Measurements from ENCODE around the gene RAB31.

Gene RAB31

DNA sequence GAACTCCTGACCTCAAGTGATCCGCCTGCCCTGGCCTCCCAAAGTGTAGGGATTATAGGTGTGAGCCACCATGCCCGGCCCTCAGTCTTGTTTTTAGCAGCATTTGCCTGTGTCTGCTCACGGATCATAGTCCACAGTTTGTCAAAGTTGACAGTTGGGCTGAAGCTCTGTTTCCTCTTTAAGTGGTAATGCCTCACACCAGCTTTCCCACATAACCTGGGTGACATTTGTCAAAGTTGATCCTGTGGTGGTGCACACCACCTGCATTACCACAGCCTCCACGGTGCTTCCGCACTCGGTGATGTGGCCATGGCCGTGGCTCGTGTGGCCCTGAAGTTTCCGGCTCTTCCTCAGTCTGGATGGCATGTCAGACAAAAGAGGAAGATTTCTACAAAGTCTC, 27.1 kb downstream of the RAB31 start:
- in situ Hi-C loops (cut with HindIII; ENCODE audit: low sequenced_read_pairs): no loop called here

DNA sequence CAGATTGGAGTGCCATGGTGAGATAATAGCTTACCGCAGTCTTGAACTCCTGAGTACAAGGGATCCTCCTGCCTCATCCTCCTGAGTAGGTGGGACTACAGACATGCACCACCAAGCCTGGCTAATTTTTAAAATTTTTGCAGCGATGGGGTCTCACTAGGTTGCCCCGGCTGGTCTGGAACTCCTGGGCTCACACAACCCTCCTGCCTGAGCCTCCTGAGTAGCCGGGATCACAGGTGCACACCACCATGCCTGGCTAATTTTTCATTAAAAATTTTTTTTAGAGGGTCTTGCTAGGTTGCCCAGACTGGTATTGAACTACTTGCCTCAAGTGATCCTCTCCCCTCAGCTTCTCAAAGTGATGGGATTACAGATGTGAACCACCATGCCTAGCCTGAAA, 27.8 kb downstream of the RAB31 start:
- in situ Hi-C loops (cut with HindIII; ENCODE audit: low sequenced_read_pairs): no loop called here

DNA sequence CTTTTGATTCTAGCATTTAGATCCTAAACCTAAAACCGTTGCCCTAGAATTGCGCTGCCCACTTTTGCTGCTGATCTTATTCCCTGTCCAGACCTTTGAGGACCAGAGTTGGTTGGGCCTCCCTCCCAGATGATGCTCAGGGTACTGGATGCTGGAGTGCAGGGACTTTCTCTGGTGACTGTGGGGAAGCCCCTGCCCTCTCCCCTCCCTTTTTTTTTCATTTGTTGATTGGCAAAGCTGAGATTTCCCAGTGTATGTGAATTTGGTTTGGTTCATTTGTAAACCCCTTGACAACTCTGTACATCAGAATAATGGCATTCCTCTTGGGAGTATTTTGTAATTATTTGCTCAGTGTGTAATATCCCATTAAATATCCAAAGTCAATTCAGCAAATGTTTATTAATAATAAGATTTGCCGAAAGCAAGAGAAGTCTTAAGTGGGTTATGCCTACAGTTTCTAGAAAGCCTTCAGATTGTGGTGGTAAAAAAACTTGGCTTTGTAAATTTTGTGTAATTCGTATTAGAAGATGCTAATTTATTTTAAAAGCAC, 28.3 kb downstream of the RAB31 start:
- in situ Hi-C loops (cut with HindIII; ENCODE audit: low sequenced_read_pairs): no loop called here

DNA sequence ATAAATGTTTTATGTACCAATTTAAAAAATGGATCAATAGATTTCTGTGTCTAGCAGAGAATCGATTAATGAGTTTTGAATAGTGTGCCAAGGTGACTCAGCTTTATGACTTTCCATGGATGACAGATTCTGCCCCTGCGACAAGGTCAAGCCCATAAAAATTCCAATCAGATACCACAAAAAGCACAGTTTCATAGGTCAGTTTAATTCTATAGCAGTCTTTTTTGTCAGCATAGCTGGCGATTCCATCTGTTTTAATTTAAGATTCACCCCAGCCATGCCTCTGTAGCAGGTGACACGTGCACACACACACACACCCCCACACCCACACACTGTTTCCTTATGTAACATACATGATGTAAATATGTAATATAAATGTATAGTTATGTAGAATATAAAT, 28.9 kb downstream of the RAB31 start:
- in situ Hi-C loops (cut with HindIII; ENCODE audit: low sequenced_read_pairs): no loop called here

DNA sequence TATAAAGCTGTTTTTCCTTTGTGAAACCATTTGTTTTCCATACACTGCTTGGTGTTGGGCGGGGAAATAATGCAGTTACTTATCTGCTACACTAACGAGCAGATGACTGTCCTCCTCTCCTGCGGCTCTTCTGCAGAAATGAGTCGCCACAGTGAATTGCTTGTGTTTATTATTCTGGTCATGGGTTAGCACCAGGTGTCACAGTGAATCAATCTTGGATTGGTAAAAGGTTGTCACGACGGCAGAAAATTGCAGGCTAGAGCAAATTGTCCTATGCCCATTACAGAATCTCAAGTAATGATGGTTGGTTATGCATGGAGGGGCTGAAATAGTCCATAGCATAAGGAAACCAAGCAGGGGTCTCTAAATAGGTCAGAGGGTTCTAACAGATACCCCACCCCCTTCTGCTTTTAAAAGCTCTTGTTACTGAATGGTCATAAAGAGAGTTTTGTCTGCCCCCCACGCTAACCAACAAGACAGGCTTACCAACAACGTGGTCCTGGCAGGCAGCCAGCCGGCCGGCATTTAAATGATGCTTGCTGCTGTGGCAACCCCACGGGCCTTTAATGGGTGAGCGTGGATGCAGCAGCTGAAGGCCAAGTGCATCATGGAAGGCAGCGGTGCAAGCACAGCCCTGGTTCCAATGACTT, 29.5 kb downstream of the RAB31 start:
- in situ Hi-C loops (cut with HindIII; ENCODE audit: low sequenced_read_pairs): no loop called here

DNA sequence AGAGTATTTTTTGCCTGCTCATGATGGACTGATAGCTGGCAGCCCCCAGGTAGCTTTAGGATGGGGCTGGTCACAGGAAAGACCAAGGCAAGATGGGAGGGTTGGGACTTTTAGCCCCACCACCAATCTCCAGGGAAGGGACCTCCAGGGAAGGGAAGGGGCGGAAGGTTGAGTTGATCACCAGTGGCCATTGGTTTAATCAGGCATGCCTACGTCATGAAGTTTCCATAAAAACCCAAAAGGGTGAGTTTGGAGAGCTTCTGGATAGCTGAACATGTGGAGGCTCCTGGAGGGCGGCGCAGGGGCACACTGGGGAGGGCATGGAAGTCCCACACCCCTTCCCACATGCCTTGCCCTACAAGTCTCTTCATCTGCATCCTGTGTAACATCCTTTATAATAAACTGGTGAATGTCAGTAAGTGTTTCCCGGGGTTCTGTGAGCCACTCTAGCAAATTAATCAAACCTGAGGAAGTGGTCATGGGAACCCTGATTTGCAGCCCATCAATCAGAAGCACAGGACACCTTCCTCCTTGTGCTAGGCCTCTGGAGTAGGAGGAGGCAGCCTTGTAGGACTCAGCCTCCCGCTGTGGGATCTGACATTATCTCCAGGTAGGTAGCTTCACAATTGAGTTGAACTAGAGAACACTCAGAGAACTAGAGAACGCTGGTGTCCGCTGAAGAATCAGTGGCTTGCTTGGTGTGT, 30.3 kb downstream of the RAB31 start:
- in situ Hi-C loops (cut with HindIII; ENCODE audit: low sequenced_read_pairs): no loop called here

DNA sequence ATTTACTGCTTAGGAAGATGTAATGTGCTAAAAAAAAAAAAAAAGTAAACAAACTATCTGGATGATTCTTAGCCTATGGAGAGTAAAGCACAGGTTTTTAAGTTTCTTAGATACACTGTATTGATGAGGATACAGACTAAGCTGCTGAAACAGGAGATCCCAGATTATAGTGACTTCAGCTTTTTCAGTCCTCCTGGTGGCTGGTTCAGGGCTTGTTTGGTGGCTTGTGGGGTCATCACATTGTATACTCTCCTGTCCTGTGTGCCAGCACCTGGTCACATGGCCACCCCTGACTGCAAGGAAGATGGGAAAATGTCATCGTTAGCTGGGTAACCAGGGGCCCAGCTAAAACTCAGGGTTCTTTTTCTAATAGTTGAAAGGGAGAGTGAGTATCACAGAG, 31.4 kb downstream of the RAB31 start:
- in situ Hi-C loops (cut with HindIII; ENCODE audit: low sequenced_read_pairs): no loop called here

DNA sequence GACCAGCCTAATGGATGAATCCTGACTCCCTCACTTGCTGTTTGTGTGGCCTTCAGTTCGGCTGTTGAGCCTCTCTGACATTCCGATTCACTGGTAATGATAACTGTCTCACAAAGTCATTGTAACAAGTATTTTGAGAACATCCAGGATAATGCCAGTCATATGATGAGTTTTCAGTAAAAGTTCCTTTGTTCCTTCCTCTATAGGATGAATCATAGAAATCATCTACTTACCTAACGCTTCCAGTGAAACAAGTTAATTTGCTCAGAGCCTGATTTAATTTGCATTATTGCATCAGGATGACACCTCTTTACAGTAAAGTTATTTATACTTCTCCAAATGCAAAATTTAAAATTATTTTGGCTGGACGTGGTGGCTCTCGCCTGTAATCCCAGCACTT, 32.0 kb downstream of the RAB31 start:
- in situ Hi-C loops (cut with HindIII; ENCODE audit: low sequenced_read_pairs): no loop called here

DNA sequence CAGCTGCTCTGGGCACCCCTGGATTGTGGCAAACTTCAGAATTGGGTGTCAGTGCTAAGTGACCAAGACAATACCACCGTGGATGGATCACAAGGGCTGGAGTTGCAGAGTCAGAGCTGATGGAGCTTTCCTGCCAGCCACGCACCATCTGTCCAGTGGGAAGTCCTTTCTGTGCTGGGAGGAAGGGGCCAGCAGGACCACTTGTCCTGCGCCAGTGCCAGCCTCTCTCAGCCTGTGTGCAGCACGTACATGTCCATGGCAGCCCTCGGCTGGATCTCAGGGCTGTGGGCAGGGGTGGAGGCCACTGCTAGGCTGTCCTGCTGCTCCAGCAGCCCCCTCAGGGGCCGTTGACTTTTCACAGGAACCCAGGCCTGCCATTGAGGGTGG, 33.3 kb downstream of the RAB31 start:
- in situ Hi-C loops (cut with HindIII; ENCODE audit: low sequenced_read_pairs): no loop called here

DNA sequence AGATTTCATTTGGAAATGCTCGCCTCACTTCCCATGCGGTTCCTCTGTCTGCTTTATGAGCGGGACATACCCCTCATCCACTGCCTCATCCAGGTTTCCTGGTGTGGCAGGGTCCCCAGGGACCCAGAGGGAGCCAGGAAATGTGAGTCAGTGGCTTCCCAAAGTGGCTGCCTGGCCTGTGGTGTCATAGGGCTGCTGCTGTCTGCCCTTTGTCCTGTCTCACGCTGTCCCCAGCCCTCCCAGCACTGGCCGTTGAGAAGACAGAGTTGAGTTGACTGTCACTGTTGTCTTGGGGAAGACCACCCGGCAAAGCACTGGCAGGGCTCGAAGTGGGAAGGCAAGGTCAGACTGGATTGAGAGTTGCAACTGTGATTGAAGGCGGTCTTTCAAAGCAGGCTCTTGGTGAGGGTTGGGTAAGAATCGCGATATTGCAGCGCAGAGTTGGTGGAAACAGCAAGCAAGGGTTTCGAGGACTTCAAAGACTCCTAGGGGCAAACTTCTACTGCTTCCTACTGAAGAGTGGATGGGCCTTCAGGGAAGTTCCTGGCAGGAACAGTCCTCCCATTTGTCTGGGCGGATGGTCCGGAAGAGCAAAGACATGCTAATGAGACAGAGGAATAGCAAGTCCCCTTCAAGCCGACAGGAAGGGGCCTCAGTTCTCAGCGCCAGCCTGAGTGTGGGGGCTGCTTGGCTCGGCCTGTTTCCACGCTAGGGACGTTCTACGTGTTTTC, 33.9 kb downstream of the RAB31 start:
- in situ Hi-C loops (cut with HindIII; ENCODE audit: low sequenced_read_pairs): no loop called here

DNA sequence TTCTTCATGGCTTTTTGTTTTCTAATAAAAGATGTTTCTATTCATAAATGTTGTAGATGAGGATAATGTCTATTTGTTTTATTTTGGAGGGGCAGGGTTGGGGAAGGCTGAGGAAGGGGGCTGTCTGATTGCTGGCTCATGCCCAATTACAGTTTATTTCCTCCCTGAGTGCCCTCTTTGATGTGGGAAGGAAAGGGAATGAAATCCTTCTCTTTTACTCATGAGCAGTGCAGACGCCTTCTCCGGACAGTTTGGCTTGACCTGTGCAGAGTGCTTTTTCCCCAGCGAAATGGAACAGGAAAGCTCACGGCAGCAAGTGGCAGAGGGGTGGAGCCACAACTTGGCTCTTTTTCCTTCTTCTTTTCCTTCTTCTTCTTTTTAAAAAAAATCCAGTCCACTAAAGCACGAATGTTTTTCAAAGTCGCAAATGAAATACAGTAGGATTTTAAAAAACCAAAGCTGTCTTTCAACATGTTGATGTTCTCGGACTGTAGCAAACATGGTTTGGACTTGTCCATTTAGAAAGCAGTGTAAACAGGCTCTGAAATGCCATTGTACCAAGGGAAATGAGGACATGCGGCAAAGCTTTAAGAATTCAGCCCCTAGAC, 34.5 kb downstream of the RAB31 start:
- in situ Hi-C loops (cut with HindIII; ENCODE audit: low sequenced_read_pairs): no loop called here

DNA sequence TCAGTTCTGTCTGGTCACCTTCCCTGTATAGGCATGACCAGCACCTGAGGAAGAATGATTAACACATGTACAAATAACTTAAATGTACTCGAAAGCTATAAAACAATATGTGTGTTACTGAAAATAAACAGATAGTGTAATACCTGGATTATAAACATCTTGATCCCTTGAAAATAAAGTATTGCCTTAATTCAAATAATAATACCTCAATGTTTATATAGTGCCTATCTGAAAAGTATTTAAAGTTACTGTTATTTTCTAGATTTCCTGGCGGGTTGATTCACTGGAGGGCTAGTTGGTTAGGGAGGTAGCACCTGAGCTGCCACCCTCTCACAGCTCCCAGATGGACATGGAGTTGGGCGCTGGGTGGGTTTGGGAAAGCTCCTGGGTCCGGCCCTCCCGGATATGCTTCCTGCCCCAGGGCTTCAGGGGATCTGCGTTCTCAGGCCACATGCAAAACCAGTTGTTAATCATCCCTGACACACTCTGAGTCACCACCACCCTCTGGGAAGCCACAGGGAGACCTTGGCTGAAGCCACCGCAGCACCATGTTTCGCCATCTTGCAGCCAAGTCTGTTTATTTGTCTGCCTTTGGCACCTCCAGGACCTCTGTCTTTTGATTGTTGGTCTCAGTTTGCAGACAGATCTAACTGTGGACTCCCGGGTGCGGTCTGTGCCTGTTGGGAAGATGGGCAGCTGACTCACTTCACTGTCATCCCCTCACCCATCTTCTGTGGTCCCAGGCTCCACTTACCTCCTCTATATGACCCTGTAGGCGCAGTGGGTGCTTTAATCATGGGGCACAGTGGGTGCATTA, 35.3 kb downstream of the RAB31 start:
- in situ Hi-C loops (cut with HindIII; ENCODE audit: low sequenced_read_pairs): no loop called here

DNA sequence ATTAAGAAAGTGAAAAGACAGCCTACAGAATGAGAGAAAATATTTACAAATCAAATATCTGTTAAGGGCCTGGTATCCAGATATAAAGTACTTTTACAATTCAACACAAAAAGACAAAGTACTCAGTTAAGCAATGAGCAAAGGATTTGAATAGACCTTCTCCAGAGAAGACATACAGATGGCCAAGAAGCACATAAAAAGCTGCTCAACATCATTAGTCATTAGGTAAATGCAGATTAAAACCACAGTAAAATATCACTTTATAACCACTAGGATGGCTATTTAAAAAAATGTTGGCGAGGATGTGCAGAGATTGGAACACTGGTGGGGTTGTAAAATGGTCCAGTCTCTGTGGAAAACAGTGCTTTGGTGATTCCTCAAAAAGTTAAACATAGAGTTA, 38.9 kb downstream of the RAB31 start:
- in situ Hi-C loops (cut with HindIII; ENCODE audit: low sequenced_read_pairs): no loop called here

DNA sequence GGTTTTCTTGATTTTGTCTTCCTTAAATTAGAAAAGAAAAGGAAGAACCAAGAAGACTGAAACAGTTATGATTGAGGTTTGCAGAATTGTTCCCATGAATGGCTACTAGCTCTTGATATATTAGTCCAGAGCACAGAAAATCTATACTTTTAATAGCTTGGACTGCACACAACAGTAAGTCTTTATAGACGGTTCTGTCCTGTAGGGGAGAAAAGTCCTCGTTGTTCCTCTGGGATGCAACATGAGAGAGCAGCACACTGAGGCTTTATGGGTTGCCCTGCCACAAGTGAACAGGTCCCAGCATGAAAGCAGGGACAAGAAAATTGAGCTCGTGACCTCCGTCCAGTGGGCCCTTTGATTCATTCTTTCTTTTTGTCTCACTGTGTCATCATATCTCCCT, 41.5 kb downstream of the RAB31 start:
- in situ Hi-C loops (cut with HindIII; ENCODE audit: low sequenced_read_pairs): loop anchor here (5.0 kb wide), 2 partner anchors 37 to 87 kb away; no protein-coding TSS in a partner anchor

DNA sequence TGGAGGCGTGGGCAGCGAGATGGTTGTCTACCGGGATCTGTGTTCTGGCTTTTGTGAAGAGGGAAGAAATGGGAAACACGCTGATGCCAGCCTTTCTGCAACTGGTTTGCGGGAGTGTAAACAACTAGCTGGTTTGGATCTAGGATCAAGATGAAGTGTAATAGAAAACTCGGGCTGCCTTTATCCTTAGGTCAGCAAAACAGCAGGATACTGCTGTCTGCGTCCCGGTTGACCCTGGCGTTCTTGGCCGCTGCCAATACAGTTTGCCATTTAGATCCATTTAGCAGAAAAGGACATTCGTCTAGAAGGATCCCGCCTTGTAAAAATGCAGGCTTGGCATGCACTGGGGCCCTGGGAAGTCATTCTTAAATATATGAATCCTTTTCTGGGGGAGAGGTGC, 42.0 kb downstream of the RAB31 start:
- in situ Hi-C loops (cut with HindIII; ENCODE audit: low sequenced_read_pairs): loop anchor here (5.0 kb wide), 2 partner anchors 38 to 88 kb away; no protein-coding TSS in a partner anchor

DNA sequence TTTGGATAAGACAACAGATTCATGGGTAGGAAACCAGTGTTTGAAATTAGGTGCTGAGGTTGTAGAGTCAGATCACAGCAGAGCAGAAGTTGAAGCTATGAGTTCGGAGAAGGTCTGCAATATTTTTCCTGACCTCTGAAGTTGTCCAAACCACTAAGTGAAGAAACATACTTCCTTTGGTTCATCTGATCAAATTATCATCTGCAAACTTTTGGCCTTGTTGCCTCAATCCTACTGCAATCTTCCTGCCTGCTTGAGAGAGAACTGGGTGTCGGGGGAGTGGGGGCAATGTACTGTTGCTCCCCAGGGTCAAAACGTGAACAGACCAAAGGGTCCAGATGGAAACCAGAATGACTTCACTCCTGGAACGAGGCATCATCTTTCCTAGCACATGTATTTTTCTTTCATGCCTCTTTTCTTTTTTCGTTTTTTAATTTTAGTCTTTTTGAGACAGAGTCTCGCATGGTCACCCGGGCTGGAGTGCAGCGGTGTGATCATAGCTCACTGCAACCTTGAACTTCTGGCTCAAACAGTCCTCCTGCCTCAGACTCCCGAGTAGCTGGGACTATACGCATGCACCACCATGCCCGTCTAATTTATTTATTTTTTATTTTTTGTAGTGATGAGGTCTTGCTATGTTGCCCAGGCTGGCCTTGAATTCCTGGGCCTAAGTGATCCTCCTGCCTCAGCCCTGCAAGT, 42.7 kb downstream of the RAB31 start:
- in situ Hi-C loops (cut with HindIII; ENCODE audit: low sequenced_read_pairs): loop anchor here (5.0 kb wide), 2 partner anchors 38 to 88 kb away; no protein-coding TSS in a partner anchor

DNA sequence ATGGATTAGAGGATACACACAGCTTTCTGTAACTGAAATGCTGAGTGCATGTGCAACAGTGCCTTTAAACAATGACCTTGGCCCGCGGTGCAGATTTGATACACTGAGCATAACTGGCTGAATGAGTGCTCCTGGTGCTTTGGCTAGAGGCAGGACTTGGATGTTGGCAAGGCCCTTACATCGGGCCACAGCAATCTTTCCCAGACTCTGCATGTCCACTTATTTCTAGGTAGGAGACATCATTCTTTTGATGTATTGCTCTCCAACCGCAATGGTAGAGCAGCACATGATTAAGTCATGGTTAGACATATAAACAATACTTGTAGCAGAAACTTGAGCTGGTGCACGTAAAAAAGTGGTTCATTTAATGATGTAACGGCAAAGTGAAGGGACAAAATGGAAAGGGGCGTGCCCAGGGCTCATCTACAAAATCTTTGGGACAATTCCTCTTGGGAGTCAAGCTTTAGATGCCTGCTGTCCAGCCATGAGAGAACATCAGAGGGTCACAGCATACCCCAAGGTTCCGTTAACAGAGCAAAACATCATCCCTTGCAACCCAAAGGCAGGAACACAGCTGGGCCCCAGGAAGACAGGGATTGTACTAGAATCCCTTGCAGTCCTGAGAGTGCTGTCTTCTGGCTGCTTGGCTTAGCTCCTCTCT, 43.4 kb downstream of the RAB31 start:
- in situ Hi-C loops (cut with HindIII; ENCODE audit: low sequenced_read_pairs): loop anchor here (5.0 kb wide), 2 partner anchors 39 to 89 kb away; no protein-coding TSS in a partner anchor

DNA sequence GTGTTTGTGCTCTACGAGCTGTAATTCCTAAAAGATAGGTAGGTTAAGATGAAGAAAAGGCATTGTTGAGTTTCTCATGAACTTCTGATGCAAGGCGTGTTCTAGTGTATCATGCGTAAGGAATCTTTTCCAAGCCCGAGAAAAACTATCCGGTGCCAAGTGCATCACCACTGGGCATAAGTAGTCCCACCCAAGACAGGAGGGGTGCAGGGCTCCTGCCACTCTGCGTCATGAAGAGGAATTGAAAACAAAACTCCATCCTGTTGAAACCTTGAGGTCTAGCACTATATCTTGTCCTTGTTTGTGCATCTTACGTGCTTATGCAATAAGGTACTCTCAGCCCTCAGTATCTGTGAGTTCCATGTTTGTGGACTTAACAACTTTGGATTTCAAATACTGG, 45.7 kb downstream of the RAB31 start:
- in situ Hi-C loops (cut with HindIII; ENCODE audit: low sequenced_read_pairs): loop anchor here (5.0 kb wide), 2 partner anchors 42 to 92 kb away; no protein-coding TSS in a partner anchor

DNA sequence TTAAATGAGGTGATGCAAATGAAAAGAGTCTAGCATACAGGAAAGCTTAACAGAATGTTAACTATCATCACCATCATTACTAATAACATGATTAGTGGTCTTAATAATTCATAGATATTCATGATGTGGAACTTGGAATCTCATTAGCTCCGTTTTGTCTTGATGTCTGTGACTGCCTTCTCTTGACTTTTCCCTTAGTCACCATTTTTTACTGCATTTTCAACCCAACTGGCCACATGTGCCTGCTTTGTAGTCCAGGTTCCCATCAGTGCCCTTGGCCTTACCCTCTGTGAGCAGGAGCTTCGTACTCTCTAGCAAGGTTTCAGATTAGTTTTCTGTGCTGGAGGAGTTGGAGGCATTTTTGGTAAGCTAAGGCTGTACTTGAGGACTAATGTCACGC, 47.0 kb downstream of the RAB31 start:
- in situ Hi-C loops (cut with HindIII; ENCODE audit: low sequenced_read_pairs): no loop called here
